ENCODE measurements around the gene PPIE.

PPIE gene

GRCh38 chr1:39700348-39700747 lies 38.3 kb upstream of the PPIE start:
- Histone ChIP-seq H3K9ac (ENCODE audit: low read length) (no peak overlapping the region), H3K27me3 (ENCODE audit: low read length) (no peaks in the 10 kb centered on the region), H3K36me3 (ENCODE audit: low read length) (no peaks in the 10 kb centered on the region), H3K9me3 (ENCODE audit: insufficient read depth, low read length) (no peaks in the 10 kb centered on the region), H3K79me2 (ENCODE audit: insufficient read depth, low read length) (no peaks in the 10 kb centered on the region), H3K27ac (ENCODE audit: low read depth, low read length) (no peak overlapping the region), H3F3A (ENCODE audit: insufficient read depth) (no peaks in the 10 kb centered on the region), H3K9me2 (replicated peaks; ENCODE audit: insufficient read depth, low read length) (no peaks in the 10 kb centered on the region), H3K4me2 (ENCODE audit: low read depth, low read length, poor library complexity, severe bottlenecking) (no peak overlapping the region), H4K20me1 (ENCODE audit: low read depth, low read length) (no peaks in the 10 kb centered on the region), H3K4me3 (ENCODE audit: insufficient read depth, low read length, poor library complexity, severe bottlenecking) (no peak overlapping the region), H2AFZ (ENCODE audit: low read depth, low read length, severe bottlenecking) (no peak overlapping the region)
- TF ChIP-seq CTCF (IDR thresholded peaks at IDR 0.05; ENCODE audit: insufficient read depth, low read length, poor library complexity, severe bottlenecking) (no peak), EZH2phosphoT487 (conservative IDR thresholded peaks at IDR 0.05; ENCODE audit: low read length) (no peak)

- H2AFZ ChIP-seq (ENCODE audit: low read depth, low read length, severe bottlenecking), result no peak overlapping the region
- H3K9me3 ChIP-seq (ENCODE audit: insufficient read depth, low read length), result no peaks in the 10 kb centered on the region
- no peaks in the 10 kb centered on the region for H3K9me2 ChIP-seq (replicated peaks; ENCODE audit: insufficient read depth, low read length)
- H3K9ac ChIP-seq (ENCODE audit: low read length), result no peak overlapping the region
- H3K4me3 ChIP-seq (ENCODE audit: insufficient read depth, low read length, poor library complexity, severe bottlenecking), result no peak overlapping the region
- no peak for TF ChIP-seq CTCF (IDR thresholded peaks at IDR 0.05; ENCODE audit: insufficient read depth, low read length, poor library complexity, severe bottlenecking)
- no peak for TF ChIP-seq EZH2phosphoT487 (conservative IDR thresholded peaks at IDR 0.05; ENCODE audit: low read length)
- H4K20me1 ChIP-seq (ENCODE audit: low read depth, low read length), result no peaks in the 10 kb centered on the region
- no peak overlapping the region for H3K27ac ChIP-seq (ENCODE audit: low read depth, low read length)
- H3F3A ChIP-seq (ENCODE audit: insufficient read depth), result no peaks in the 10 kb centered on the region
- no peaks in the 10 kb centered on the region for H3K36me3 ChIP-seq (ENCODE audit: low read length)
- no peak overlapping the region for H3K4me2 ChIP-seq (ENCODE audit: low read depth, low read length, poor library complexity, severe bottlenecking)
- no peaks in the 10 kb centered on the region for H3K79me2 ChIP-seq (ENCODE audit: insufficient read depth, low read length)
- no peaks in the 10 kb centered on the region for H3K27me3 ChIP-seq (ENCODE audit: low read length)
Observed at GRCh38 chr1:39701049-39701439, 37.6 kb upstream of the PPIE start.

GRCh38 chr1:39704757-39705156 lies 33.9 kb upstream of the PPIE start:
- Histone ChIP-seq H3F3A (ENCODE audit: insufficient read depth) (no peaks in the 10 kb centered on the region), H3K27me3 (ENCODE audit: low read length) (no peaks in the 10 kb centered on the region), H3K79me2 (ENCODE audit: insufficient read depth, low read length) (no peaks in the 10 kb centered on the region), H4K20me1 (ENCODE audit: low read depth, low read length) (no peaks in the 10 kb centered on the region), H3K9me2 (replicated peaks; ENCODE audit: insufficient read depth, low read length) (no peaks in the 10 kb centered on the region), H3K9ac (ENCODE audit: low read length) (no peak overlapping the region), H3K36me3 (ENCODE audit: low read length) (no peaks in the 10 kb centered on the region), H3K27ac (ENCODE audit: low read depth, low read length) (no peak overlapping the region), H3K4me3 (ENCODE audit: insufficient read depth, low read length, poor library complexity, severe bottlenecking) (no peak overlapping the region), H3K4me2 (ENCODE audit: low read depth, low read length, poor library complexity, severe bottlenecking) (no peak overlapping the region), H3K9me3 (ENCODE audit: insufficient read depth, low read length) (no peaks in the 10 kb centered on the region), H2AFZ (ENCODE audit: low read depth, low read length, severe bottlenecking) (no peak overlapping the region)
- TF ChIP-seq CTCF (IDR thresholded peaks at IDR 0.05; ENCODE audit: insufficient read depth, low read length, poor library complexity, severe bottlenecking) (no peak), EZH2phosphoT487 (conservative IDR thresholded peaks at IDR 0.05; ENCODE audit: low read length) (no peak)

- Histone ChIP-seq H3K4me3 (ENCODE audit: insufficient read depth, low read length, poor library complexity, severe bottlenecking) (no peak overlapping the region), H3F3A (ENCODE audit: insufficient read depth) (no peaks in the 10 kb centered on the region), H3K9me3 (ENCODE audit: insufficient read depth, low read length) (no peaks in the 10 kb centered on the region), H3K79me2 (ENCODE audit: insufficient read depth, low read length) (no peaks in the 10 kb centered on the region), H3K27ac (ENCODE audit: low read depth, low read length) (no peak overlapping the region), H3K36me3 (ENCODE audit: low read length) (no peaks in the 10 kb centered on the region), H3K4me2 (ENCODE audit: low read depth, low read length, poor library complexity, severe bottlenecking) (no peak overlapping the region), H3K9ac (ENCODE audit: low read length) (no peak overlapping the region), H3K27me3 (ENCODE audit: low read length) (no peaks in the 10 kb centered on the region), H2AFZ (ENCODE audit: low read depth, low read length, severe bottlenecking) (no peak overlapping the region), H3K9me2 (replicated peaks; ENCODE audit: insufficient read depth, low read length) (no peaks in the 10 kb centered on the region), H4K20me1 (ENCODE audit: low read depth, low read length) (no peaks in the 10 kb centered on the region)
- TF ChIP-seq EZH2phosphoT487 (conservative IDR thresholded peaks at IDR 0.05; ENCODE audit: low read length), result no peak
- TF ChIP-seq CTCF (IDR thresholded peaks at IDR 0.05; ENCODE audit: insufficient read depth, low read length, poor library complexity, severe bottlenecking), result no peak
Observed at GRCh38 chr1:39707506-39707905, 31.2 kb upstream of the PPIE start.
